Neural cell (in vitro differentiated cells): ENCODE results near the gene PHLDB1. TPM values are rescaled to one million over a fixed set of nuclear protein-coding genes. Genes with fewer than 3 reads are reported as not detected.
A peak's percentile ranks its signal among the peaks of the same experiment; 100 is the strongest.

Source experiments
- H2AFZ ChIP-seq: fragments of 200-600, 300-800 bp; sonication (generic), shearing (Covaris generic); 2 replicates; pipeline ENCODE4 v1.6.0; 2014; ENCODE audit warnings: low read depth, mild to moderate bottlenecking, antibody characterized with exemption, low read length, moderate library complexity
- H3F3A ChIP-seq: fragments of 200-600 bp; shearing (Covaris generic); 2 replicates; pipeline ENCODE4 v1.6.1; 2016; ENCODE audit warnings: mild to moderate bottlenecking, moderate library complexity, mixed read lengths, antibody characterized with exemption, low read length; ENCODE audit not compliant: insufficient read depth, poor library complexity, severe bottlenecking
- H3K27ac ChIP-seq: fragments of 200-600, 300-800 bp; sonication (generic), shearing (Covaris generic); 2 replicates; pipeline ENCODE4 v1.5.1; 2014; ENCODE audit warnings: mild to moderate bottlenecking, low read length, moderate library complexity
- H3K27me3 ChIP-seq: fragments of 300-800, 200-600 bp; sonication (generic), shearing (Covaris generic); 2 replicates; pipeline ENCODE4 v1.6.0; 2014; ENCODE audit warnings: mild to moderate bottlenecking, low read depth, low read length, moderate library complexity; ENCODE audit not compliant: insufficient read depth
- H3K36me3 ChIP-seq: fragments of 300-800, 200-600 bp; sonication (generic), shearing (Covaris generic); 2 replicates; pipeline ENCODE4 v1.5.1; 2014; ENCODE audit warnings: mild to moderate bottlenecking, antibody characterized with exemption, low read length, moderate library complexity; ENCODE audit not compliant: insufficient read depth
- H3K4me2 ChIP-seq: fragments of 300-800, 200-600 bp; sonication (generic), shearing (Covaris generic); 2 replicates; pipeline ENCODE4 v1.6.0; 2014; ENCODE audit warnings: mild to moderate bottlenecking, low read length
- H3K4me3 ChIP-seq: fragments of 300-800, 200-600 bp; sonication (generic), shearing (Covaris generic); 2 replicates; pipeline ENCODE4 v1.5.1; 2014; ENCODE audit warnings: mild to moderate bottlenecking, low read length, moderate library complexity
- H3K79me2 ChIP-seq: fragments of 200-600 bp; shearing (Covaris generic); replicated peaks from 2 replicates; pipeline ENCODE4 v1.6.0; 2014; ENCODE audit warnings: mild to moderate bottlenecking, low read length, moderate library complexity; ENCODE audit not compliant: insufficient read depth
- H3K9ac ChIP-seq: fragments of 300-800, 200-600 bp; sonication (generic), shearing (Covaris generic); 2 replicates; pipeline ENCODE4 v1.6.1; 2016; ENCODE audit warnings: mild to moderate bottlenecking, low read length, mixed read lengths
- H3K9me2 ChIP-seq: fragments of 200-600 bp; shearing (Covaris generic); 2 replicates; pipeline ENCODE4 v1.6.1; 2016; ENCODE audit warnings: mild to moderate bottlenecking, low read length, mixed read lengths; ENCODE audit not compliant: insufficient read depth
- H3K9me3 ChIP-seq: fragments of 200-600, 300-800 bp; sonication (generic), shearing (Covaris generic); 2 replicates; pipeline ENCODE4 v1.6.1; 2016; ENCODE audit warnings: mild to moderate bottlenecking, mixed run types, low read length, moderate library complexity, mixed read lengths
- H4K20me1 ChIP-seq: fragments of 200-600 bp; shearing (Covaris generic); 2 replicates; pipeline ENCODE4 v1.6.1; 2016; ENCODE audit warnings: mild to moderate bottlenecking, mixed run types; ENCODE audit not compliant: insufficient read depth
- EP300 ChIP-seq: fragments of 450-650 bp; conservative IDR thresholded peaks from 2 replicates; pipeline ENCODE4 v1.6.1; 2014; ENCODE audit warnings: antibody characterized with exemption, mild to moderate bottlenecking, moderate library complexity; ENCODE audit not compliant: poor library complexity, severe bottlenecking
- EZH2 ChIP-seq: fragments of 200-600, 300-800 bp; shearing (Covaris generic), sonication (generic); IDR thresholded peaks from 2 replicates; pipeline ENCODE4 v1.6.1; 2014; ENCODE audit warnings: antibody characterized with exemption, low read length, borderline replicate concordance, mild to moderate bottlenecking; ENCODE audit not compliant: insufficient read depth, poor library complexity, severe bottlenecking
- MXI1 ChIP-seq: fragments of 450-650 bp; conservative IDR thresholded peaks from 2 replicates; pipeline ENCODE4 v1.6.1; 2014; ENCODE audit warnings: antibody characterized with exemption, mild to moderate bottlenecking; ENCODE audit not compliant: poor library complexity, severe bottlenecking
- POLR2AphosphoS5 ChIP-seq: IDR thresholded peaks from 2 replicates; pipeline ENCODE4 v1.6.1; 2012
- RAD21 ChIP-seq: fragments of 450-650 bp; conservative IDR thresholded peaks from 2 replicates; pipeline ENCODE4 v1.6.1; 2014; ENCODE audit warnings: antibody characterized with exemption, mild to moderate bottlenecking, moderate library complexity
- SMC3 ChIP-seq: fragments of 450-650 bp; conservative IDR thresholded peaks from 2 replicates; pipeline ENCODE4 v1.6.1; 2014; ENCODE audit warnings: antibody characterized with exemption, mild to moderate bottlenecking, moderate library complexity; ENCODE audit not compliant: poor library complexity
- TAF1 ChIP-seq: IDR thresholded peaks from 2 replicates; pipeline ENCODE4 v1.6.1; 2012; ENCODE audit warnings: low read depth
- polyA plus RNA-seq: library from polyadenylated mRNA; depleted of rRNA; stranded (reverse); fragments of >200 nt; gene quantifications from 2 replicates; pipeline ENCODE4 v1.2.3, GENCODE V29; 2014
- TF ChIP-seq, protein P1 (sequence below): fragments of 450-650 bp; IDR thresholded peaks from 2 replicates; pipeline ENCODE4 v1.5.1; 2014; ENCODE audit warnings: antibody characterized with exemption, mild to moderate bottlenecking, moderate library complexity; ENCODE audit not compliant: poor library complexity, severe bottlenecking
- TF ChIP-seq, protein P2 (sequence below): IDR thresholded peaks from 2 replicates; pipeline ENCODE4 v1.6.1; 2012; ENCODE audit warnings: borderline replicate concordance

The PHLDB1 gene
- polyA plus RNA-seq, 1 donor from 2014 or later = 114 TPM

DNA sequence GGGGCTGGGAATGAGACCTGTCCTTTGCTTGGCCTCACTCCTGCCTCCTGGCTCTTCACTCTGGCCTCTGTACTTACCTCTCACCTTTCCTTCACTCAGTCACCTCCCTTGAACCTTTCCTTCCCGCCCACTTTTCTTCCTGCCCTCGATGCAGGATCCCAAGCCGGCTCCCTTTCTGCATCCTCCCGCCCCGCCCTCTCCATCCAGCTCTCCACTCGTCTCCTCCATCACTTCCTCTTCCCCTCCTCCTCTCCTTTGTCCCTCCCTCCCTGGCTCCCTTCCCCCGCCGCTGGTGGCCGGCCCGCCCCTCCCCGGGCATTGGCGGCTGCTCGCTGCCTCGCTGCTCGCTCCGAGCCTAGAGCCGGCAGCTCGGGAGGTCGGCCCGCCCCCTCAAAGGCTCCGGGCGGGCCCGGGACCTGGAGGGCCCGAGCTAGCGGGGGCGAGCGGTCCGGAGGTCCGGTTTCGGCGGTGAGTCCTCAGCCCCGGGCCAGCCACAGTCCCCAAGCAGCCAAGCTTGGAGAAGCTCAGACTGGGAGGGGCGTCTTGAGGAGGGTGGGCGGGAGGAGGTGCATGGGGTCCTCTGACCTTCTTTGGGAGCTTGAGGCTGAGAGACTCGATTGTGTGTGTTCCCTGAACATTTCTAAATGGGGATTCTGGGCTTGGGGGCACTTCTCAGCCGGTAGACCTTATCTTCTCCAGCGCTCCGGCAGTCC lies 13.8 kb downstream of the PHLDB1 start:
- Histone ChIP-seq H3K9me2 (no peaks in the 10 kb centered on the region), H3K36me3 (no peaks in the 10 kb centered on the region), H3K27me3 (no peaks in the 10 kb centered on the region), H3K27ac (peak overlapping the region; percentile 85), H3K4me3 (peak overlapping the region; percentile 83), H2AFZ (peak overlapping the region; percentile 71), H3K4me2 (peak overlapping the region; percentile 98), H4K20me1 (no peaks in the 10 kb centered on the region), H3K9me3 (no peaks in the 10 kb centered on the region), H3F3A (no peaks in the 10 kb centered on the region), H3K9ac (peak overlapping the region; percentile 89), H3K79me2 (peaks cover 33% of the 10 kb centered on the region)
- TF ChIP-seq EP300 (peak; percentile 32), MXI1 (peak; percentile 60), EZH2 (no peak), TAF1 (no peak), POLR2AphosphoS5 (peak; percentile 75), RAD21 (no peak), SMC3 (peak; percentile 6)
- TF ChIP-seq, protein P1, sequence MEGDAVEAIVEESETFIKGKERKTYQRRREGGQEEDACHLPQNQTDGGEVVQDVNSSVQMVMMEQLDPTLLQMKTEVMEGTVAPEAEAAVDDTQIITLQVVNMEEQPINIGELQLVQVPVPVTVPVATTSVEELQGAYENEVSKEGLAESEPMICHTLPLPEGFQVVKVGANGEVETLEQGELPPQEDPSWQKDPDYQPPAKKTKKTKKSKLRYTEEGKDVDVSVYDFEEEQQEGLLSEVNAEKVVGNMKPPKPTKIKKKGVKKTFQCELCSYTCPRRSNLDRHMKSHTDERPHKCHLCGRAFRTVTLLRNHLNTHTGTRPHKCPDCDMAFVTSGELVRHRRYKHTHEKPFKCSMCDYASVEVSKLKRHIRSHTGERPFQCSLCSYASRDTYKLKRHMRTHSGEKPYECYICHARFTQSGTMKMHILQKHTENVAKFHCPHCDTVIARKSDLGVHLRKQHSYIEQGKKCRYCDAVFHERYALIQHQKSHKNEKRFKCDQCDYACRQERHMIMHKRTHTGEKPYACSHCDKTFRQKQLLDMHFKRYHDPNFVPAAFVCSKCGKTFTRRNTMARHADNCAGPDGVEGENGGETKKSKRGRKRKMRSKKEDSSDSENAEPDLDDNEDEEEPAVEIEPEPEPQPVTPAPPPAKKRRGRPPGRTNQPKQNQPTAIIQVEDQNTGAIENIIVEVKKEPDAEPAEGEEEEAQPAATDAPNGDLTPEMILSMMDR = no peak
- TF ChIP-seq, protein P2, sequence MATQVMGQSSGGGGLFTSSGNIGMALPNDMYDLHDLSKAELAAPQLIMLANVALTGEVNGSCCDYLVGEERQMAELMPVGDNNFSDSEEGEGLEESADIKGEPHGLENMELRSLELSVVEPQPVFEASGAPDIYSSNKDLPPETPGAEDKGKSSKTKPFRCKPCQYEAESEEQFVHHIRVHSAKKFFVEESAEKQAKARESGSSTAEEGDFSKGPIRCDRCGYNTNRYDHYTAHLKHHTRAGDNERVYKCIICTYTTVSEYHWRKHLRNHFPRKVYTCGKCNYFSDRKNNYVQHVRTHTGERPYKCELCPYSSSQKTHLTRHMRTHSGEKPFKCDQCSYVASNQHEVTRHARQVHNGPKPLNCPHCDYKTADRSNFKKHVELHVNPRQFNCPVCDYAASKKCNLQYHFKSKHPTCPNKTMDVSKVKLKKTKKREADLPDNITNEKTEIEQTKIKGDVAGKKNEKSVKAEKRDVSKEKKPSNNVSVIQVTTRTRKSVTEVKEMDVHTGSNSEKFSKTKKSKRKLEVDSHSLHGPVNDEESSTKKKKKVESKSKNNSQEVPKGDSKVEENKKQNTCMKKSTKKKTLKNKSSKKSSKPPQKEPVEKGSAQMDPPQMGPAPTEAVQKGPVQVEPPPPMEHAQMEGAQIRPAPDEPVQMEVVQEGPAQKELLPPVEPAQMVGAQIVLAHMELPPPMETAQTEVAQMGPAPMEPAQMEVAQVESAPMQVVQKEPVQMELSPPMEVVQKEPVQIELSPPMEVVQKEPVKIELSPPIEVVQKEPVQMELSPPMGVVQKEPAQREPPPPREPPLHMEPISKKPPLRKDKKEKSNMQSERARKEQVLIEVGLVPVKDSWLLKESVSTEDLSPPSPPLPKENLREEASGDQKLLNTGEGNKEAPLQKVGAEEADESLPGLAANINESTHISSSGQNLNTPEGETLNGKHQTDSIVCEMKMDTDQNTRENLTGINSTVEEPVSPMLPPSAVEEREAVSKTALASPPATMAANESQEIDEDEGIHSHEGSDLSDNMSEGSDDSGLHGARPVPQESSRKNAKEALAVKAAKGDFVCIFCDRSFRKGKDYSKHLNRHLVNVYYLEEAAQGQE = peak; percentile 63

DNA sequence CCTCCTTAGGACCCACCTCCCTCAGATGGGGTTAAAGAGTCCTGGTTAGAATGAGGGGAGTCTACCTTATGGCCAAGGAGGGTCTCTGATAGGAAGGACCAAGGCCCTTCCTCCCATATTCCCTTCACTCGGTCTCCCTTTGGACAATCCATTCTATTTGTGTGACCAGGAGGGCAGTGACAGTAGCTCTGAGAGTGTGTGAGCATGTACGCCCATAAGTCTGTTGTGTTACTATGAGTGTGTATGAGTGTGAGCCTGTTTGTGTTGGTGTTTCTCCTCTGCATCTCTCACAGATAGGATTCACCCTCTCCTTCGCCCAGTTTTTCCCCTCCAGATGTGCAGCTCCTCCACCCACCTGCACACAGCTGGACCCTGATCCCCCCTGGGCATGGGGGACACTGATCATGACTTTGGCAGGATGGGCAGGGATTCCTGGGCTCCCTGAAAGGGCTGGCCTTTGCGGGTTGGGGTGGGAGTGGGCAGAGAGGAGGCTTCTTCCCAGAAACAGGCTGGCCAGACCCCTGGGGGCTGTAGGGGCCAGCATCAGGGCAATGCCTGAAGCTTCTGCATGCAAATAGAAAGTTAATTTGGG lies 14.5 kb downstream of the PHLDB1 start:
- no peaks in the 10 kb centered on the region for H3K27me3 ChIP-seq
- peak overlapping the region; percentile 98 for H3K4me2 ChIP-seq
- H3K79me2 ChIP-seq = peaks cover 33% of the 10 kb centered on the region
- H3K9me2 ChIP-seq = no peaks in the 10 kb centered on the region
- H3K9ac ChIP-seq = peak overlapping the region; percentile 89
- H2AFZ ChIP-seq = peak overlapping the region; percentile 71
- no peaks in the 10 kb centered on the region for H3F3A ChIP-seq
- peak overlapping the region; percentile 83 for H3K4me3 ChIP-seq
- no peaks in the 10 kb centered on the region for H3K9me3 ChIP-seq
- no peaks in the 10 kb centered on the region for H3K36me3 ChIP-seq
- H4K20me1 ChIP-seq = no peaks in the 10 kb centered on the region
- peak; percentile 4 for TF ChIP-seq POLR2AphosphoS5
- TF ChIP-seq, protein P1 = no peak
- no peak for TF ChIP-seq EZH2
- TF ChIP-seq, protein P2 = peak; percentile 39
- H3K27ac ChIP-seq = peak overlapping the region; percentile 85
